ENCODE results near the gene EDN2.

Gene EDN2

DNA sequence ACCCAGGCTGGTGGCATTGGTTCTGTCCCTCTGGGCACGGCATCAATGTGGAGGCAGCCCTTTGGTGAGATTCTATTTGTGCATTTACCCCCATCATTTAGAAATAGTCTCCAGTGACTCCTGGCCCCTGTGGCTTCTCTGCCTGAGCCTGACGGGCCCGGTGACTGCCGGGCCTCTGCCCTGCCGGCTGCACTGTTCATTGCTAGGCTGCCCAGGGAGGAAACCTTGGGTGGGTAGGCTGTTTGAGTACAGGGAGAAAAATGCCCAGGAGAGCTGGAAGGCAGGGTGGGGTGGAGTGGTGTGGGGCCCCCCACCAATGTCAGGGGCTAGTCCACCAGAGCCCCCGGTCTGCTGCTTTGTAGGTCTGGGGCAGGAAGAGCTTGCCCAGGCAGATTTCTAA is 23.4 kb upstream of the EDN2 start:
- H3K36me3 ChIP-seq (ENCODE audit: control insufficient read depth in 1 of 2, insufficient read depth in 2 of 2, low read length in 2 of 2): no peaks in the 10 kb centered on the region
- H4K91ac ChIP-seq (ENCODE audit: low read depth, low read length): no peak overlapping the region
- H4K8ac ChIP-seq (ENCODE audit: low read depth, low read length): no peak overlapping the region
- H4K12ac ChIP-seq (ENCODE audit: low read depth, low read length): no peak overlapping the region
- no peak overlapping the region for H3K4me3 ChIP-seq (ENCODE audit: low read depth, low read length)
- no peak overlapping the region for H2BK12ac ChIP-seq (ENCODE audit: low read length)
- H3K79me1 ChIP-seq (ENCODE audit: low read length): no peaks in the 10 kb centered on the region
- H3K9me3 ChIP-seq (ENCODE audit: insufficient read depth, low read depth, low read length): no peaks in the 10 kb centered on the region
- WGBS (ENCODE audit: extremely low coverage, insufficient coverage, insufficient read length): no CpG with 5 or more reads among the region's 6 CpGs
- no peak overlapping the region for H3K23ac ChIP-seq (ENCODE audit: low read length)
- H2AK5ac ChIP-seq (ENCODE audit: low read length): no peak overlapping the region
- no peaks in the 10 kb centered on the region for H3K27me3 ChIP-seq (ENCODE audit: insufficient read depth, low read length)
- H3K14ac ChIP-seq (ENCODE audit: low read length): no peak overlapping the region
- H3K27ac ChIP-seq (ENCODE audit: low read depth, low read length): no peak overlapping the region
- no peak overlapping the region for H3K18ac ChIP-seq (ENCODE audit: low read length)
- H2BK5ac ChIP-seq (ENCODE audit: low read depth, low read length, poor library complexity): no peak overlapping the region
- H3K9ac ChIP-seq (ENCODE audit: low read length): no peak overlapping the region
- H2BK120ac ChIP-seq (ENCODE audit: insufficient read depth, low read length, poor library complexity): no peak overlapping the region
- H3K4ac ChIP-seq (ENCODE audit: low read depth, low read length): no peak overlapping the region
- H3K4me1 ChIP-seq (ENCODE audit: control insufficient read depth in 1 of 2, insufficient read depth in 2 of 2, low read length in 2 of 2): peaks cover 6 to 12% of the 10 kb centered on the region in 2 experiments
- no peak overlapping the region for H2AFZ ChIP-seq (ENCODE audit: insufficient read depth, low read length, poor library complexity)
- H3K79me2 ChIP-seq (ENCODE audit: control insufficient read depth, insufficient read depth, low read length, poor library complexity): no peaks in the 10 kb centered on the region
- DNase-seq: no peak
- no peak overlapping the region for H3K4me2 ChIP-seq (ENCODE audit: low read length)

- DNase-seq: no peak
- Histone ChIP-seq H3K9ac (ENCODE audit: low read length) (no peak overlapping the region), H3K27me3 (ENCODE audit: insufficient read depth, low read length) (no peaks in the 10 kb centered on the region), H2BK120ac (ENCODE audit: insufficient read depth, low read length, poor library complexity) (no peak overlapping the region), H3K79me2 (ENCODE audit: control insufficient read depth, insufficient read depth, low read length, poor library complexity) (no peaks in the 10 kb centered on the region), H3K4me3 (ENCODE audit: low read depth, low read length) (no peak overlapping the region), H3K4me1 (ENCODE audit: control insufficient read depth in 1 of 2, insufficient read depth in 2 of 2, low read length in 2 of 2) (peaks cover 6 to 12% of the 10 kb centered on the region in 2 experiments), H3K23ac (ENCODE audit: low read length) (no peak overlapping the region), H3K4ac (ENCODE audit: low read depth, low read length) (no peak overlapping the region), H2AFZ (ENCODE audit: insufficient read depth, low read length, poor library complexity) (no peak overlapping the region), H2BK12ac (ENCODE audit: low read length) (no peak overlapping the region), H3K18ac (ENCODE audit: low read length) (no peak overlapping the region), H4K12ac (ENCODE audit: low read depth, low read length) (no peak overlapping the region), H3K27ac (ENCODE audit: low read depth, low read length) (no peak overlapping the region), H4K91ac (ENCODE audit: low read depth, low read length) (no peak overlapping the region), H2AK5ac (ENCODE audit: low read length) (peak overlapping the region; percentile 6), H2BK5ac (ENCODE audit: low read depth, low read length, poor library complexity) (no peak overlapping the region), H3K14ac (ENCODE audit: low read length) (no peak overlapping the region), H4K8ac (ENCODE audit: low read depth, low read length) (no peak overlapping the region), H3K36me3 (ENCODE audit: control insufficient read depth in 1 of 2, insufficient read depth in 2 of 2, low read length in 2 of 2) (no peaks in the 10 kb centered on the region), H3K79me1 (ENCODE audit: low read length) (no peaks in the 10 kb centered on the region), H3K4me2 (ENCODE audit: low read length) (no peak overlapping the region), H3K9me3 (ENCODE audit: insufficient read depth, low read depth, low read length) (no peaks in the 10 kb centered on the region)
- no CpG with 5 or more reads among the region's 13 CpGs for WGBS (ENCODE audit: extremely low coverage, insufficient coverage, insufficient read length)
Measured at GRCh38 chr1:41507110-41507720, 22.7 kb upstream of the EDN2 start.

DNA sequence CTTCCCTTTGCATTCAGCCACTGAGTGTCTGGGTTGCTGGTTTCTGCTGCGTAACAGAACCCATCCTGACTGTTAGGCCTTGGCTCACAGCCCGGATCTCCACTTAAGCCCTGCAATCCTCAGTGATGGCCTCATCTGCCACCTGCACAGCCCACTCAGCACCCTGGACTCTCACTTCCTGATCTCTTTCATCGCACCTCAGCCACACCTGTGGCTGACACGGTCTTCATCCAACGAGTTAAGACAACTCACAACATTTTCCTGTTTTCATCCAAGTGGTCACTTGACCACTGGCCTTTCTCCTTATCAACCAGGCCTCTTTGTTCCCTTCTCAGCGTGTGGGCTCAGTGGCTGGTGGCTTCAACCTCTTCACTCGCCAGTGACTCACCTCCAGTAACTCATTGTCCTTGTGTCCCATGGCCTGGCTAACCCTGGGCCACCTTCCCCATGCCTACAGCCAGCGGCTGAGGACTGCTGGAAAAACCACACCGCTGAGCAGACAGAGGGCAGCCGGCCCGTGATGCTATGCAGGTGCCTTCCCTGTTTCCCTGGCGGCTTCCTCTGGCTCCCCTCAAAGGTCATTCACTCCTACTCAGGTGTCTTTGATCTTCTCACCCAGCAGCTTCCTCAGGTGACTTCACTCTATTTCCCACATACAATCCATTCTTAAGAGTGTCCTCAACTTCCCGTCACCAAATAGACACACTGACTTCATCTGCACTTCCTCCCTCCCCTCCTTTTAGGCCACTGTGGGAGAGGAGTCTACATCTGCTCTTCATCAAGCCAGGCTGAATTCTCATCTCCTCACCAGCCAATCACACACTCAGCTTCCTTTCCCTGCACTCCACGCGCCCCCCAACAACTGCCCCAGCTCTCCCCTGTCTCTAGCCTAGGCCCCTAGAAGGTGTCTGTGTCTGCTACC is 19.9 kb upstream of the EDN2 start:
- no peak overlapping the region for H3K14ac ChIP-seq (ENCODE audit: low read length)
- no peak overlapping the region for H3K18ac ChIP-seq (ENCODE audit: low read length)
- no peak overlapping the region for H3K9ac ChIP-seq (ENCODE audit: low read length)
- no peak overlapping the region for H3K4me2 ChIP-seq (ENCODE audit: low read length)
- H2AK5ac ChIP-seq (ENCODE audit: low read length): no peak overlapping the region
- no peaks in the 10 kb centered on the region for H3K36me3 ChIP-seq (ENCODE audit: control insufficient read depth in 1 of 2, insufficient read depth in 2 of 2, low read length in 2 of 2)
- peak overlapping the region; percentile 1 for H3K27ac ChIP-seq (ENCODE audit: low read depth, low read length)
- WGBS (ENCODE audit: extremely low coverage, insufficient coverage, insufficient read length): no CpG with 5 or more reads among the region's 15 CpGs
- peaks cover 18 to 21% of the 10 kb centered on the region in 2 experiments for H3K4me1 ChIP-seq (ENCODE audit: control insufficient read depth in 1 of 2, insufficient read depth in 2 of 2, low read length in 2 of 2)
- no peak overlapping the region for H3K4ac ChIP-seq (ENCODE audit: low read depth, low read length)
- H4K91ac ChIP-seq (ENCODE audit: low read depth, low read length): no peak overlapping the region
- no peak overlapping the region for H4K12ac ChIP-seq (ENCODE audit: low read depth, low read length)
- peaks cover 2% of the 10 kb centered on the region for H3K79me1 ChIP-seq (ENCODE audit: low read length)
- peak; percentile 75 to 77 for DNase-seq
- H2AFZ ChIP-seq (ENCODE audit: insufficient read depth, low read length, poor library complexity): no peak overlapping the region
- H2BK5ac ChIP-seq (ENCODE audit: low read depth, low read length, poor library complexity): no peak overlapping the region
- no peaks in the 10 kb centered on the region for H3K9me3 ChIP-seq (ENCODE audit: insufficient read depth, low read depth, low read length)
- H3K27me3 ChIP-seq (ENCODE audit: insufficient read depth, low read length): no peaks in the 10 kb centered on the region
- H2BK12ac ChIP-seq (ENCODE audit: low read length): no peak overlapping the region
- H3K23ac ChIP-seq (ENCODE audit: low read length): no peak overlapping the region
- H3K79me2 ChIP-seq (ENCODE audit: control insufficient read depth, insufficient read depth, low read length, poor library complexity): no peaks in the 10 kb centered on the region
- H2BK120ac ChIP-seq (ENCODE audit: insufficient read depth, low read length, poor library complexity): peak overlapping the region; percentile 1
- H3K4me3 ChIP-seq (ENCODE audit: low read depth, low read length): no peak overlapping the region
- no peak overlapping the region for H4K8ac ChIP-seq (ENCODE audit: low read depth, low read length)

GRCh38 chr1:41503538-41504113 is 19.1 kb upstream of the EDN2 start:
- Histone ChIP-seq H2BK5ac (ENCODE audit: low read depth, low read length, poor library complexity) (no peak overlapping the region), H2AFZ (ENCODE audit: insufficient read depth, low read length, poor library complexity) (no peak overlapping the region), H3K9ac (ENCODE audit: low read length) (no peak overlapping the region), H3K4me3 (ENCODE audit: low read depth, low read length) (no peak overlapping the region), H2BK120ac (ENCODE audit: insufficient read depth, low read length, poor library complexity) (no peak overlapping the region), H3K79me2 (ENCODE audit: control insufficient read depth, insufficient read depth, low read length, poor library complexity) (no peaks in the 10 kb centered on the region), H3K9me3 (ENCODE audit: insufficient read depth, low read depth, low read length) (no peaks in the 10 kb centered on the region), H3K4me2 (ENCODE audit: low read length) (no peak overlapping the region), H3K4me1 (ENCODE audit: control insufficient read depth in 1 of 2, insufficient read depth in 2 of 2, low read length in 2 of 2) (peaks cover 21 to 26% of the 10 kb centered on the region in 2 experiments), H4K8ac (ENCODE audit: low read depth, low read length) (no peak overlapping the region), H3K14ac (ENCODE audit: low read length) (no peak overlapping the region), H4K12ac (ENCODE audit: low read depth, low read length) (no peak overlapping the region), H2BK12ac (ENCODE audit: low read length) (peak overlapping the region; percentile 9), H2AK5ac (ENCODE audit: low read length) (no peak overlapping the region), H3K36me3 (ENCODE audit: control insufficient read depth in 1 of 2, insufficient read depth in 2 of 2, low read length in 2 of 2) (no peaks in the 10 kb centered on the region), H4K91ac (ENCODE audit: low read depth, low read length) (no peak overlapping the region), H3K18ac (ENCODE audit: low read length) (no peak overlapping the region), H3K23ac (ENCODE audit: low read length) (no peak overlapping the region), H3K4ac (ENCODE audit: low read depth, low read length) (no peak overlapping the region), H3K79me1 (ENCODE audit: low read length) (peaks cover 2% of the 10 kb centered on the region), H3K27me3 (ENCODE audit: insufficient read depth, low read length) (no peaks in the 10 kb centered on the region), H3K27ac (ENCODE audit: low read depth, low read length) (peak overlapping the region; percentile 1)
- no CpG with 5 or more reads among the region's 11 CpGs for WGBS (ENCODE audit: extremely low coverage, insufficient coverage, insufficient read length)
- no peak for DNase-seq
